AG20443 (cell line): ENCODE data around the gene PPFIA3.
"Not testable (repeated sequence)": the region's sequence is repeated elsewhere in the genome, so short reads cannot be mapped to it uniquely, and the experiment has no call there.

Experiments used
- DNase-seq: peaks from one replicate; pipeline ENCODE4 v3.0.0; 2012; ENCODE audit warnings: low spot score, mixed read lengths

PPFIA3 gene

DNA sequence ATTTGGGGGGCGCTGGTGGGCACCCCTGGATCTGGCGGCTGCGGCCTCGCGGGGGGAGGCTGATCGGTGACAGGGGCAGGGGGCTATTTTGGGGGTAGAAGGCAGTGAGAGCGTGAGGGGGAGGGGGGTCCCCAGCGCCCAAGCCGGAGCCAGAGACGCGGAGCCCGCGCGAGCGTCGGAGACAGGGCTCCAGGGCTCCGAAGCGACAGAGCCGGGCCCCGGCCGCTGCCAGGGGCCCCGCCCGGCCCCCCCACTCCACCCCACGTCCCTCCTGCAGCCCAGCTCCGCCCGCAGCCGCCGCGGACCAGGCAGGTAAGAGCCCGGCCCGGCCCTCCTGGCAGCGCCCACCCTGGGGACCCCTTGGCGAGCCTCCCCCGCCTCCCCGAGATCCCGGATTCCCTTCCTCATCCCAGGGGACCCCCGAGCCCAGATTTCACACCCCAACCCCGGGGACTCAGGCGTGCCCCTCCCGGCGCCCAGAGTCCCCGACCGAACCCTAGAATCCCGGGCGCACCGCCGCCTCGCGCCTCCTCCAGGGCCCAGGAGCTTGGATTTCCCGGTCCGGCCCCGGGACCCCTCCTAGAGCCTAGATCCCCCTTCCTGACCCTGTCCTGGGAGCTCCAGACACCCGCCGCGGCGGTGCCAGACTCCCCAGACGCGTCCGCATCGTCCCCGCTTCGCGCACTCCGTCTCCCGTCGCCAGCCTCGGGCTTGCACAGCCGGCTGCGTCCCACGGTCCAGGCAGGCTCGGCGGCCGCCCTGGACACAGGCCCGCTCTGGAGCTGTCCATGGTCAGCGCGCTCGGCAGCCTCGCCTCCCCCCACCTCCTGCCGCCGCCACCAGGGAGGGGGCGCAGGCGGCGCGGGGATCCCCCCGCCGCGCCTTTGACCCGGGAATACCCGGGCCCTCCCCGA lies at the start of gene PPFIA3:
Gene PPFIA3, plus strand, starts transcription at position 134 of the 914 bp plus-strand sequence. CDS start 8,330 bp downstream, outside the sequence.
- peak; percentile 82 for DNase-seq

DNA sequence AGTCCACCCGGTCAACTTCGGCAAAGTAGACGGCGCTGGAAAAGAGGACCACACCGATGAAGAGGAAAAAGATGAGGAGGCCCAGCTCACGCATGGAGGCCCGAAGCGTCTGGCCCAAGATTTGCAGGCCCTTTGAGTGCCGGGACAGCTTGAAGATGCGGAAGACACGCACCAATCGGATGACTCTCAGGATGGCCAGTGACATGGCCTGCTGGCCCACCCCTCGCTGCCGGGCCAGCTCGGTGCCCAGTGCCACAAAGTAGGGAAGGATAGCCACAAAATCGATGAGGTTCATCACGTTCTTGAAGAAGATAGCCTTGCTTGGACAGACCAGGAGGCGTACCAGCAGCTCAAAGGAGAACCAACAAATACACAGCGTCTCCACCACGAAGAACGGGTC lies 48.9 kb upstream of the PPFIA3 start:
- no peak for DNase-seq

DNA sequence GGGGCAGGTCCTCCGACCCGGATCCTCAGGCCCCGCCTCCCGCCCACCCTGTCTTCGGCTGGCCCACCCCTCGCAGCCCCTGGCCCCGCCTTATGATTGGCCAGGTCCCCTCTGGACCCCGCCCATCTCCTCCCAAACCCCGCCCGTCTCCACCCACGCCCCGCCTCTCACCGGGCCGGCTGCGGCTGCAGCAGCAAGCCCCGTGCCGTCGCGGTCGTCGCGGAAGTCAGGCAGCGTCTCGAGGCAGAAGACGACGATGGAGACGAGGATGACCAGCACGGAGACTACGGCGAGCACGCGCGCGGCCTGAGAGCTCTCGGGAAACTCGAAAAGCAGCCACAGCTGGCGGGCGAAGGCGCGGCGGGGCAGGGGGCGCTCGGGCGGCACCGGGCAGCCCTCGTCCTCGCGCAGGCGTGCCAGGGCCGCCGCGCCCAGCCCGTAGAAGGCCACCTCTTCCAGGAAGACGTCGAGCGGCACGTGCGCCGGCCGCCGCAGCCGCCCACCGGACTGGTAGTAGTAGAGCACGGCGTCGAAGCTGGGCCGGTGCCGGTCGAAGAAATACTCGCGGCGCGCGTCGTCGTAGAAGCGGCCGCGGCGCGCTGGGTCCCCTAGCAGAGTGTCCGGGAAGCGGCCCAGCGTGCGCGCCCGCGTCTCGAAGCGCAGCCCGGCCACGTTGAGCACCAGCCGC lies 47.3 kb upstream of the PPFIA3 start:
- no peak for DNase-seq

DNA sequence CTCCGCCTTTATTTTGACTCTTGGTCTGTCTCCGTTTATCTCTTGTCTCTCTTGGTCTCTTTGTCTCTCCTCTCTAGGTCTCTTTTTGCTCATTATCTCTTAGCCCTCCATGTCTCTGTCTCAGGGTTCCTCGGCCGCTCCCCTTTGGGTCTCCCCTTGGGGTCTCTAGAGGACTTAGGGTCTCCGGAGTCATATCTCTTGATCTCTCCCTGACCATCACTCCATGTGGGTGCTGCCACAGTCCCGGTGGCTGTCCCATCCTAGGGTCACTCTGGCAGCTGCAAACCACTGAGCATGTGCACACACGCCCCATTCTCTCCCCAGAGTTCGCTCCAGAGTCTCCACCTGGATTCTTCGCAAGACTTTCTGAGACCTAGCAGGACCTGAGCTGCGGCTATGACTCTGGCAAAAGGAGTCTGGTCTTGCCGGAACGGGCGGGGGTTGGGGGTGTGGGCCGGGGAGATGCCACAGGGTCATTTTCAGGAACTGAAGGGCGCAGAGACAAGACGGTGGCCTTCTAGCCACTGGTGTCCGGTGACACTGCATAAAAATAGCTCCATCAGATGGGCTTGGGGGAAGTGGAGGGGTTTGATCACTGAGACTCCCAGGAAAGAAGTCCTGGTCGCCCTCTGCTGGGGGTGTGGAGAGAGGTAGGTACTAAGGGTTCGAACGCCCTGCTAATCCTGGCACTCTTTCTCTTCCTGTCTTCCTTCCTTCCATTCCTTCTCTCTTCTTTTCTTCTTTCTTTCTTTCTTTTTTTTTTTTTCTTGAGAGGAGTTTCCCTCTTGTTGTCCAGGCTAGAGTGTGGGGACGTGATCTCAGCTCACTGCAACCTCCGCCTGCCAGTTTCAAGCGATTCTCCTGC lies 45.6 kb upstream of the PPFIA3 start:
- no peak for DNase-seq

DNA sequence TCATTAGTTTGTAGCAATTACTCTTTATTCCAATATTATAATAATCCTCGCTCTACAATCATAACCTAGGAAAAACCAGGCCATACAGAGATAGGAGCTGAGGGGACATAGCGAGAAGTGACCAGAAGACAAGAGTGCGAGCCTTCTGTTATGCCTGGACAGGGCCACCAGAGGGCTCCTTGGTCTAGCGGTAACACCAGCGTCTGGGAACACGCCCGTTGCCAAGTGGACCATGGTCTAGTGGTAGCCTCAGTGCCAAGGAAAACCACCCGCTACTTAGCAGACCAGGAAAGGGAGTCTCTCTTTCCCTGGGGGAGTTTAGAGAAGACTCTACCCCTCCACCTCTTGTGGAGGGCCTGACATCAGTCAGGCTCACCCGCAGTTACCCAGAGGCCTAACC lies 44.5 kb upstream of the PPFIA3 start:
- not testable (repeated sequence) for DNase-seq

DNA sequence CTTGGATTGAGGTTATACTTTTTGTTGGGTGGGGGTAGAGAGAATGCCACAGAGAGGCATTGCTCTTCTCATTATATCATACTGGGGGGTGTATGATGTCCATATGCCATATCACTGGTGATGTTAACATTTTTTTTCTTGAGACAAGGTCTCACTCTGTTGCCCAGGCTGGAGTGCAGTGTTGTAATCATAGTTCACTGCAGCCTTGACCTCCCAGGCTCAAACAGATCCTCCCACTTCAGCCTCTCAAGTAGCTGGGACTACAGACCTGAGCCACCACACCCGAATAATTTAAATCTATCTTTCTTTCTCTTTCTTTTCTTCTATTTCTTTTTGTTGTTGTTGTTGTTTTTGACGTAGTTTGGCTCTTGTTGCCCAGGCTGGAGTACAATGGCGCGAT lies 39.0 kb upstream of the PPFIA3 start:
- no peak for DNase-seq

DNA sequence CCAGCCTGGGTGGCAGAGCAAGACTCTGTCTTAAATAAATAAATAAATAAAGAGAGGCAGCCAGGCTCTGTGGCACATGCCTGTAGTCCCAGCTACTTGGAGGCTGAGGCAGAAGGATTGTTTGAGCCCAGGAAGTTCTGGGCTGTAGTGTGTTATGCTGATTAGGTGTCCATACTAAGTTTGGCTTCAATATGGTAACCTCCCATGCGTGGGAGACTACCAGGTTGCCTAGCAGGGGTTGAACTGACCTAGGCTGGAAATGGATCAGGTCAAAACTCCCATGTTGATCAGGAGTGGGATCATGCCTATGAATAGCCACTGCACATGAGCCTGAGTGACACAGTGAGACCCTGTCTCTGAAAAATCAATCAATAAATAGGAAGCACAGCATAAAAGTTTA lies 38.1 kb upstream of the PPFIA3 start:
- no peak for DNase-seq

DNA sequence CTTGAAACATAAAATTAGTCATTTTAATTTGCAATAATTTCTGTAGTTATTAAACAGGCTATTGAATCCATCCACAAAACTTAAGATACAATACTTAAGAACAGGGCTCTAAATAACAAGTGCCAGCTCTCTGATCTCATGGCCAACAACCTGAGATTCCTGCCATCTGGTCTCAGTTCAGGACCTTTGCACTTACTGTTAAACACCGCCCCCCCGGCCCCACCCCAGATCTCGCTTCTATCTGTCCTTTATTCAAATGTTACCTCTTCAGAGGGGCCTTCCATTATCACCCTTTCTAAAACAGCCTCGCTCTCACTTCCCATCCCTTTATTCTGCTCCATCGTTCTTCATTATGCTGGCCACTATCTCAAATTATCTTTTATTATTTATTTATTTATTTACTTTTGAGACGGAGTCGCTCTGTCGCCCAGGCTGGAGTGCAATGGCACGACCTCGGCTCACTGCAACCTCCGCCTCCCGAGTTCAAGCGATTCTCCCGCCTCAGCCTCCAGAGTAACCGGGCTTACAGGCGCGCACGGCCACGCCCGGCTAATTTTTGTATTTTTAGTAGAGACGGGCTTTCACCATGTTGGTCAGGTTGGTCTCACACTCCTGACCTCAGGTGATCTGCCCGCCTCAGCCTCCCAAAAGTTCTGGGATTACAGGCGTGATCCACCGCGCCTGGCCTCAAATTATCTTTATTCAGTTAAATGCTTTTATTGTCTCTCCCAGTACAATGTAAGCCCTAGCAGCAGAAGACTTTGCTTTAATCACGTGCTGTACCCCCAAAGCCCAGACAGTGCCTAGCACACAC lies 34.9 kb upstream of the PPFIA3 start:
- no peak for DNase-seq

DNA sequence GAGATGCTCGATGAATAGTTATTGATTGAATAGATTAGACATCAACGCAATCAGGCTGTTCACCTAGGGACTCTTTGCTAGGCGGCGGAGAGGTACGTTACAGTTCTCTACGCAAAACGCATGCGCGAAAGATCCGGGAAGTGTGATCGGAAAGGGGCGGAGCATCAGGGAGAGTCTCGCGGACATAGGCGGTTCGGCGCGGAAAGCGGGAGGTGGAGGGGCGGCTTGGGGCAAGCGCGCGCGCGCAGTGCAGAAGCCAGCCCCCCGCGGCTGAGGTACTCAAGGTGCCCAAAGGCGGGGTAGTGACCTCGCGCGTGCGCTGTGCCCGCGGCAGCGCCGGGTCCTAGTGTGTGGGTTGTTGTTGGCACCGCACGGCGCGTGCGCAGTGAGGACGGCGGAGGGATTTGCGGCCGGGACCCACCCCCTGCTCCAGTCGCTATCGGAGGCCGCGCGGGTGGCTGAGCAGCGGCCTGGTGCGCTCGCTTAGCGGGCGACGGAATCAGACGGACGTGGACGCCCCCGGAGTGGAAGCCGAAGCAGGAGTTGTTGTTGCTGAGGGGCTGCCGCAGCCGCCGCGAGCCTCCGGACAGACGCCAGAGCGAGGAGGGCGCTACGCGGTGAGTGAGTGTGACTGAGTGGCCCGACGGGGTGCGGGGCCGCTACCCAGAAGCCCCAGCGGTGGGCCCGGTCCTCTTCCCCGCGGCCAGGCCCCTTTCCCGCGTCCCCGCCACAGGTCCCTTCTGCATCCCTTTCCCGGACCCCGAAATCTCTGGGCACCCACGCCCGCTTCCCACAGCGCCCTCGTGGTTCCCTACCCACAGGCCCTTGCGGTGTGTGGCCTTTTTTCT lies 34.1 kb upstream of the PPFIA3 start, which contains the start of gene SNRNP70:
Gene SNRNP70, plus strand, starts transcription at position 432 of the 848 bp plus-strand sequence. CDS start 964 bp downstream, outside the sequence.
- DNase-seq, result peak; percentile 100

DNA sequence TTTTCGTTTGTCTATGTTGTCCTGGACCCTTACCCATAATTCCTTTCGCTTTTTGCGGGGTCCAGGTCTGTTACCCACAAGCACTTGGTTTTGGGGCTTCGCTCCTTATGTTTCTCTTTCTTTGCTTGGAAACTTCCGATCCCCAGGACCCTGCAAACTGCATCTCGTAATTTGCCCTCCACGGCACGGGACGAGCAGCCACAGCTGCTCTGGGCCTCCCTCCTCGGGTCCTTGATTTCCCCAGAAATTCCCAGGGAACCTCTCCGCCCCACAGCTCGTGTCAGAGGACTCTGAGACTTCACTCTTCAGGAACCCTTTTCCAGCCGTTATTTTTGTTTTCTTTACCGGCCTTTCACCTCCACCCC lies 33.5 kb upstream of the PPFIA3 start:
- no peak for DNase-seq

DNA sequence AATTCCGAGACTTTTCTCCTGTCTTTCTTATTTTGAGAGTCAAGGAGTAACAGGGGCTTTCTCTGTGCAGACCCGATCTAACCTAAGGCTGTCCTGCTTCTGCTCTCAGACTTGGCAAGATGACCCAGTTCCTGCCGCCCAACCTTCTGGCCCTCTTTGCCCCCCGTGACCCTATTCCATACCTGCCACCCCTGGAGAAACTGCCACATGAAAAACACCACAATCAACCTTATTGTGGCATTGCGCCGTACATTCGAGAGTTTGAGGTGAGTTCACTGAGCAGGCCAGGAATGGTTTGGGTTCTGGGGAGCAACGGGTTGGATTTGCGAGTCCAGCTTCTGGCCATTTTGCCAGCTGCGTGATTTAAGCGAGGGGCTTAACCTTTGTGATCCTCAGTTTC lies 33.0 kb upstream of the PPFIA3 start:
- DNase-seq, result no peak

DNA sequence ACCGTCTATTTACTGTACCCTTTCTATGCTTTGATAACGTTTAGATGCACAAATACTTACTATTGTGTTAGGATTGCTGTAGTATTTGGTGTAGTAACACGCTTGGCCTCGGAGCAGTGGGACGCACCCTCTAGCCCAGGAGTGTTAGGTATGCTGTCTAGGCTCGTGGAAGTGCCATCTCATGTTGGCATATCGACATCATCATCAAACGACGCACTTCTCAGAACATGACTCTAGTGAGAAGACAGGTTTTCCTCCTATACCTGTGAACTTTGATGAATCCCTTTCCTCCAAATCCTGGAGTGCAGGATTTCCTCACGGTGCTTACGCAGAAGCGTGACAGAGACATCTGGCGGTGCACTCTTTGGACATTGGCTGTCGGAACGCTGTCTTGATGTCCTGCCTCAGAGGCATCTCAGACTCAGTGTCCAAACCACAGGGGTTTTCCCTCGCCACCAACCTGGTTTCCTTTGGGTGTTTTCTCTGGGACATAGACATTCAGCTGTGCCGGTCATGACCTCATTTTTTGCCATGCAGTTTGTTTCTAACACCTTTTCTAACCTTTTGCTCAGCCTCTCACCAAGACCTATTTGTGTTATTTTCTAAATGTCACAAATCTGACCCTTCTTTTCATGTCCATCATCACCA lies 27.8 kb upstream of the PPFIA3 start:
- no peak for DNase-seq

DNA sequence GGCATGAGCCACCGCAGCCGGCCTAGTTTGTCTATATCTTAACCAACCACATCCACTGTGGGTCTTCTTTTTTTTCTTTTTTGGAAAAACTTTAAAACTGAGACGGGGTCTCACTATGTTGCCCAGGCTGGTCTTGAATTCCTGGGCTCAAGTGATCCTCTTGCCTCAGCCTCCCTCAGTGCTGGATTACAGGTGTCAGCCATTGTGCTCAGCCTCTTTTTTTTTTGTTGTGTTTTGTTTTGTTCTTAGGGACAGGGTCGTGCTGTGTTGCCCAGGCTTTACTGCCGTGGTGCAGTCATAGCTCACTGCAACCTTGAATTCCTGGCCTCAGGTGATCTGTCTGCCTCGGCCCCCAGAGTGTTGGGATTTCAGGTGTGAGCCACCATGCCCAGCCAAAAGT lies 26.7 kb upstream of the PPFIA3 start:
- no peak for DNase-seq

DNA sequence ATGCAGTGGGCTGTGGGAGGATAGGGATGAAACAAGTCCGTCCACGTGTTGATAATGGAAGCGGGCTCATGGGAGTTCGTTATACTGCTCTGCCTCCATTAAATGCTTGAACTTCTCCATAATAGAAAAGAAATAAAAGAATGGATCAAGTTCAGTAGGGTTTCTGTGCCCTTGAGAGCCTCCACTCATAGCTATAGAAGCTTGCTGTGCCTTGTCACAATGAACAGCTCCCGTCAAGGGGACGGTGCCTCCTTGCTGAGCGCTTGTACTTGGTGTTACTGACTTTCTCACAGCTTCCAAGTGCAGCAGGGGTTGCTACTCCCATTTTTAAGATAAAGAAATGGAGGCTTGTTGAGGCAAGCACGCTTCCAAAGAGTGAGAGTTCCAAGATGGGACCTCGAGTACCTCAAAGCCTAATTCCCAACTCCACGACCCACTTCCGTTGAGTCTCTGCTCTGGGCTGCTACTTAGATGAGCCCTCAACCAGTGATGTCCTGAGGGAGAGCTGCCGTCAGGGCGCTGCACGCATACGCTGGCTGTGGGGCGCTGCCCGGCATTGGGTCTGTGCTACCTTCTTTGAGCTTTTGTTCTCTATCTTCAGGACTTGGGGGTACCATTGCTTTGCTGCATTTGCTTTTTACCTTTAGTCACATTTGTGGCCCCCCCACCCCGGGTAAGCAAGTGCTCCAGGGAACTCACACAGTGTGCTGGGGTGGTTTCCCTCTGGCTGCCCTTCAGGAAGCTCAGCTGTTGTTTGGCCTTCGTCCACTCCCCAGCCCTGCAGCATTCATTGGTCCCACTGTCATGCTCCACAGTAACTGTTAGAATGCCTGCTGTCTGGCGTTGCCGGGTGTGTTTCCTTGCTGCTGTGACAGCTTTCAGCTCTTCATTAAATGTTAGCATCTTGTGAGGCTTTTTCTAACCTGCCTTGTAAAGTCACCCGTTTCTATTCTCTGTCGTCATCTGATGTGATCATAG lies 24.6 kb upstream of the PPFIA3 start:
- no peak for DNase-seq

DNA sequence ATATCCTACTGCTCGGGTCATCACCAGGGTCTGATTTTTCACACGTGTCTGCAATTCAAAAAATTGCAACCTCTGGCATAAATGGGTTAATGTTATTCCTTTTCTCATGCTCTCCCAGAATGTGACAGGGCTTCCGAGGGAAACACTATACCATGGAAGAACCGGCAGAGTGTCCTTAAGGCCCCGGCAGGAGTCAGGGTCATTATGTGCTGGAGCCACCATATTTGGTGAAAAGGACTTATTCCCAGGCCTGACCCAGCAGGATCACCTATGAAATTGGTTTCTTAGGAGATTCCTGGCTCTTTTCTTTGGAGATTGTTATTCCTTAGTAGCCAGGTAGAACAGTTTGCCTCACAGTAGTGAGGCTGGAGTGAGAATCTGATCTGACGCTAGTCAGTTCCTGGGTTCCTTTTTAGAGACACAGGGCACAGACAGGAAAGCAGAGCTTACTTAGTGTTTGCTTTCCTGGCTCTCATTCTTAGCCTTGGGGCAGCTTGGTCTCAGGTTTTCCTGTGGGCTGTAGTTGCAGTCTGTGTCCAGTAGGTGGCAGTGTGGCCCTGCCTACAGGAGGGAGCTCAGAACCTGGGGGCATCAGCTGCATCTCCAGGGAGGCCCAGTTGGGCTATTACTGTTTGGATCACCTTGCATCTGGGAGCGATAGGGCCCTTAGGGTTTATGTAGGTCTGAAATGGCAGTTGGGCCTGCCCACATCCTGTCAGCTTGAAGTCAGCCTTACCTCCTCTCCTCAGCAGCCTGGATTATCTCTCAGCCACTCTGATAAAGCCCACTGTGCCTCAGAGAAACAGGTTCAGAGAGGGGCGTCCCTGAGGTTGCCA lies 21.7 kb upstream of the PPFIA3 start:
- DNase-seq, result peak; percentile 84

DNA sequence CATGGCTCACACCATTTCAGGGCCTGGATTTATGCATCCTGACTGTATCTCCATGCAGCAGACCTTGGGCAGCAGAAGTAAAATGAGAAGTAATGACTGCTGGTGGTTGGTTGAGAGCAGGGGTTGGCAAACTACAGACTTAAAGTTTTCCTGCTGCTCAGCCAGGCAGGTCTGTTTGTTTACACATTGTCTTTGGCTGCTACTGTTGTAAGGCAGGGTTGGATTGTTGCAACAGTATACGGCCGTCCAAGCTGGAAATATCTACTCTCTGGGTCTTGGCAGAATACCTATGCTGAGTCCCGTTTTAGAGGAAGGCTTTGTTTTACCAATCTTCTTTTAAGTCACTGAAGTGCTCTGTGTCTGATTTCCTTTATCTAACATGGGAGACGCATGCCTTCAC lies 20.5 kb upstream of the PPFIA3 start:
- no peak for DNase-seq

DNA sequence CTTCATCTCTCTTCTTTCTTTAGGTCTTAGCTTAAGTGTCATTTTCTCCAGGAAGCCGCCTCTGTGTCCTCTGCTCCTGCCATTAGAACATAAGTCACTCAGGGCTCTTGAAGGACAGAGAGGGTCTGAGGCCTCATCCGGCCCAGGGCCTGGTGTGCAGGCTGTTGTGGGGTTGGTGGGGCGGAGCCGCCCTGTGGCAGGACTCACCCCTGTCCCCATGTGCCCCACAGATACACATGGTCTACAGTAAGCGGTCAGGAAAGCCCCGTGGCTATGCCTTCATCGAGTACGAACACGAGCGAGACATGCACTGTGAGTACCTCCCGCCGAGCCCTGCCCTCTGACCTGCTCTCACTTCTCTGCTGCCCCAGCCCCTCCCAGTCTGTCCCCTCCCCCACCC lies 18.2 kb upstream of the PPFIA3 start:
- peak; percentile 3 for DNase-seq

DNA sequence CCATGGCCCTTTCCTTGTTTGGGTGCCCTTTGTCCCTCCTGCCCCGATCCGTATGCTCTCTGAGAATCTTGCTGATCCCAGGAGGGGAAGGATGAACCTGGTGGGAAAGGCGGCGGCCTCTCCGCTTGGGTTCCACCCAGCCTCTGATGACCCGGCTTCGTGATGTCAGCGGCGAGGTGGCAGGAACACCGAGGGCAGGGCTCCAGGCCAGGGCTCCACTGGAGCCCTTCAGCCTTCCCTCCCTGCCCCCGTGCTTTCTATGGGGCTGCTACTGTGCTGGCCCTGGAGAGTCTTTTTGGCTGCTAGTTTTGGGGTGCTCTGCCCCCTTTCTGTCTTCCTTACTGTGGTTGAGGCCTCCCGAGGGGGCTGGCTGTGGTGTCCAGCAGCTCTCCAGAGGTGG lies 17.0 kb upstream of the PPFIA3 start:
- DNase-seq, result no peak
